RWPE1 (cell line): ENCODE results near the gene KCNT1.

ENCODE experiments used
- CTCF ChIA-PET: fragments of 350-600 bp; sonication (Branson Sonifier 250); formaldehyde crosslinking; extraction: SDS; loops from one replicate; lab custom pipeline; 2021; lab: Yijun Ruan, JAX
- POLR2A ChIA-PET: fragments of 400-600 bp; formaldehyde crosslinking; extraction: SDS; loops from one replicate; lab custom pipeline; 2020; ENCODE audit warnings: antibody characterized with exemption; ENCODE audit not compliant: low non-redundant PET; lab: Yijun Ruan, JAX
- DNase-seq: peaks from one replicate; pipeline ENCODE4 v3.0.0; 2012; ENCODE audit warnings: low spot score
- H3K27ac ChIP-seq: fragments of 450-650 bp; 2 replicates; pipeline ENCODE4 v1.5.1; 2017
- CTCF ChIP-seq: fragments of 450-650 bp; conservative IDR thresholded peaks from 2 replicates; pipeline ENCODE4 v1.5.1; 2017; ENCODE audit warnings: low read depth, mild to moderate bottlenecking

Gene KCNT1

GRCh38 chr9:135778421-135778820 lies 76.4 kb downstream of the KCNT1 start:
- ChIA-PET POLR2A (no interaction called here), CTCF (interaction anchor here (0.7 to 0.9 kb wide), 2 partner anchors 16 to 19 kb away, joined by 3 to 4 read pairs; no protein-coding TSS in a partner anchor)
- no peak for TF ChIP-seq CTCF
- H3K27ac ChIP-seq: no peak overlapping the region
- DNase-seq: no peak

GRCh38 chr9:135779571-135779970 lies 77.6 kb downstream of the KCNT1 start:
- POLR2A ChIA-PET: no interaction called here
- no peak for TF ChIP-seq CTCF
- no peak for DNase-seq
- CTCF ChIA-PET: interaction anchor here (0.6 kb wide), 1 partner anchor 9 kb away, joined by 4 read pairs; no protein-coding TSS in a partner anchor
- H3K27ac ChIP-seq: no peak overlapping the region

- DNase-seq: no peak
- POLR2A ChIA-PET: no interaction called here
- H3K27ac ChIP-seq: no peak overlapping the region
These were observed 78.1 kb downstream of the KCNT1 start for GRCh38 chr9:135780086-135780485.

DNA sequence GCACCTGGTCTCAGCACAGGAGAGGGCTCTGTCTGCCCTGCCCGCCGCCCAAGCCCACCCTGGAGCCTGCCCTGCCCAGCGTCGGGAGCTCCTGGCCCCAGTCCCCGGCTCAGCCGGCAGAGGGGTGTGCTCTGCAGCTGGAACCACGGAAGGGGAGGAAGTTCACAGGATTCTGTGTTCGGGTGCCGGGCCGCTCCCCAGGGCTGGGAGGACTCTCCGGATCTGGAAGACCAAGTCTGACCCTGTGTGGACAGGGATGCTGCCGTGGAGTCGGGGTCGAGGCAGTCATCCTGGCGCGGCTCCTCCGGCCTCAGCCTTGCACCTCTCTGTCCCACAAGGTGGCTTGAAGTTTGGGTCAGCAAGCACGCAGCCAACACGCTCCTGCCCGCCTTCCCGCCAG lies 78.6 kb downstream of the KCNT1 start:
- DNase-seq: no peak
- H3K27ac ChIP-seq: no peak overlapping the region
- CTCF ChIA-PET: interaction anchor here (0.5 kb wide), 1 partner anchor 27 kb away, joined by 3 read pairs; no protein-coding TSS in a partner anchor
- POLR2A ChIA-PET: no interaction called here
- TF ChIP-seq CTCF: no peak

More at GRCh38 chr9:135780086-135780485, 78.1 kb downstream of the KCNT1 start:
- no peak for TF ChIP-seq CTCF
- CTCF ChIA-PET: interaction anchor here (0.6 kb wide), 1 partner anchor 9 kb away, joined by 4 read pairs; no protein-coding TSS in a partner anchor

DNA sequence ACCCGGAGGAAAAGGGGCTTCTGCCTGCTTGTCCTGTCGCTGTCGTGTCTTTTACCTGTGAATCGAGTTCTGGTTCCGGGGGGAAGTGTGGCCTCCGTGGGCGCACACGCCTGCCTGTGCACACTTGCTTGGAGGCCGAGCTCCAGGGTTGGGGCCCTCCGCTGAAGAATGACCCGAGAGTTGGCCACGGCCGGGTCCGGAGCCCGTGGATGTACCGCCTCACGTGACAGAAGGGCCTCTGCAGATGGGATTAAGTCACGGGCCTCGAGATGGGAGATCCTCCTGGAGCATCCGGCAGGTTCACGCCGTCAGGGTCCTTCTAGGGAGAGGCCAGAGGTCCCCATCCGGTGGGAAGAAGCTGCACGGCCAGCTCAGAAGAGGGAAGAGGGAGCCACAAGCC lies 81.0 kb downstream of the KCNT1 start:
- TF ChIP-seq CTCF: no peak
- no peak for DNase-seq
- POLR2A ChIA-PET: no interaction called here
- CTCF ChIA-PET: interaction anchor here (0.6 to 0.9 kb wide), 3 partner anchors 15 to 1090 kb away, joined by 3 read pairs; no protein-coding TSS in a partner anchor
- H3K27ac ChIP-seq: no peak overlapping the region

DNA sequence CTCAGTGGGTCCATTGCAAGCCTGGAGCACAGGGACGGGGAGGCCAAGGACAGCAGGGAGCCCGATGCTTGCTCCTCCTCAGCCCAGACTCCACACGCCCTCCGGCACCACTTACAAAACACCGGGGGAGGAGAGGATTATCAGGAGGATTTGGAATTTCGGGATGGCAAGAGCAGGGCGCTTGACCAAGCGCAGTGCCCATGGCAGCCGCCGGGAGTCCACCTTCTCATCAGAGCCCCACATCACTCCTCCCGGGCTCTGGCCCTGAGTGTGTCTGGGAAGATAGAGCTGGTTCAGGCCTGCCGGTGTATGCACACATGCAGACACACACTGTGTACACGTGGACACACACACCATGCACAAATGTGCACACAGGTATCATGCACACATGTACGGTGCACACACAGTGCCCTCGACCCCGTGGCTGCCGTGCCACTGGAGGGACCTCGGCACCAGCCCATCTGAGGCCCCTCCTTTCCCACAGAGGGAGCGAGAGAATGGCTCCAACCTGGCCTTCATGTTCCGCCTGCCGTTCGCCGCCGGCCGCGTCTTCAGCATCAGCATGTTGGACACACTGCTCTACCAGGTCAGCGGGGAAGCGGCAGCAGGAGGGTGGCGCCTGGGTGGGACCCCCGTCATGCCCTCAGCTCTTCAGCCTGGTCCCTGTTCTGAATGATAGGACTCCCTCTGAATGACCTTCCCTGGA lies 81.7 kb downstream of the KCNT1 start:
- ChIA-PET CTCF (interaction anchor here (0.6 to 0.9 kb wide), 3 partner anchors 14 to 1089 kb away, joined by 3 read pairs; no protein-coding TSS in a partner anchor), POLR2A (no interaction called here)
- TF ChIP-seq CTCF: no peak
- DNase-seq: no peak
- no peak overlapping the region for H3K27ac ChIP-seq
